B cell (primary cell): ENCODE measurements around the gene MAPK8. TPM values are rescaled to one million over a fixed set of nuclear protein-coding genes. Genes with fewer than 3 reads are reported as not detected.

ENCODE experiments used
- ATAC-seq: fragments of 200-7000 bp; cut with Tn5 transposase; one replicate; pipeline ENCODE4 v1.10.0; 2021; ENCODE audit warnings: low read depth, mild to moderate bottlenecking, moderate number of reproducible peaks, moderate library complexity
- CTCF ChIA-PET: fragments of 350-600 bp; sonication (Branson Sonifier 250); formaldehyde crosslinking; loops from one replicate; lab custom pipeline; 2021; ENCODE audit warnings: antibody characterized with exemption, inconsistent platforms; lab: Charles Lee
- POLR2A ChIA-PET: fragments of 350-600 bp; sonication (Branson Sonifier 250); formaldehyde crosslinking; loops from one replicate; lab custom pipeline; 2021; ENCODE audit warnings: antibody characterized with exemption; lab: Charles Lee
- DNase-seq: peaks from one replicate; pipeline ENCODE4 v3.0.0; 2013
- H2AFZ ChIP-seq: 2 replicates; pipeline ENCODE4 v1.6.1; 2012; ENCODE audit warnings: mild to moderate bottlenecking, low read depth, low read length; ENCODE audit not compliant: insufficient read depth, poor library complexity, severe bottlenecking
- H3K27ac ChIP-seq, 2 donors: 1 replicate in 1 of 2; 2 replicates in 1 of 2; pipeline ENCODE4 v1.5.1; 2012 to 2013; ENCODE audit warnings: low read length in 2 of 2, mild to moderate bottlenecking in 2 of 2, moderate library complexity in 1 of 2
- H3K27me3 ChIP-seq, 4 experiments: fragments of 200-600 bp in 1 of 4; sonication (generic) in 1 of 4; replicated peaks in 1 of 4; 1 replicate in 2 of 4; 2 replicates in 2 of 4; pipeline versions ENCODE4 v1.6.1 to v1.7.0; 2013 to 2016; ENCODE audit warnings: low read length in 3 of 4, mild to moderate bottlenecking in 2 of 4, mixed read lengths in 1 of 4, moderate library complexity in 1 of 4; ENCODE audit not compliant: insufficient read depth in 4 of 4, control insufficient read depth in 3 of 4; ENCODE audit errors: control extremely low read depth in 1 of 4
- H3K36me3 ChIP-seq, 2 experiments: replicated peaks in 1 of 2; 1 replicate in 1 of 2; 2 replicates in 1 of 2; pipeline versions ENCODE4 v1.6.1 to v1.7.1; 2013; ENCODE audit warnings: low read length in 1 of 2; ENCODE audit not compliant: insufficient read depth in 2 of 2, control insufficient read depth in 1 of 2; ENCODE audit errors: control extremely low read depth in 1 of 2, extremely low read depth in 1 of 2
- H3K4me1 ChIP-seq, 2 donors: fragments of 200-600 bp in 1 of 2; sonication (generic) in 1 of 2; 1 replicate in 1 of 2; 2 replicates in 1 of 2; pipeline versions ENCODE4 v1.5.1 to v1.6.1; 2013 to 2017; ENCODE audit warnings: low read length in 2 of 2; ENCODE audit not compliant: control insufficient read depth in 2 of 2, insufficient read depth in 2 of 2
- H3K4me2 ChIP-seq: replicated peaks from 2 replicates; pipeline ENCODE3; 2012; ENCODE audit warnings: mild to moderate bottlenecking, low read depth, low read length; ENCODE audit not compliant: poor library complexity, severe bottlenecking
- H3K4me3 ChIP-seq, 5 experiments: fragments of 200-600 bp in 1 of 5; sonication (generic) in 1 of 5; 1 replicate in 3 of 5; 2 replicates in 2 of 5; pipeline versions ENCODE4 v1.5.1 to v1.7.0; 2011 to 2016; ENCODE audit warnings: low read length in 4 of 5, mild to moderate bottlenecking in 4 of 5, low read depth in 2 of 5, control low read depth in 1 of 5, moderate library complexity in 1 of 5; ENCODE audit not compliant: insufficient read depth in 1 of 5; ENCODE audit errors: control extremely low read depth in 1 of 5, extremely low read depth in 1 of 5
- H3K79me2 ChIP-seq: fragments of 200-600 bp; sonication (generic); one replicate; pipeline ENCODE4 v1.6.0; 2016; ENCODE audit warnings: low read length; ENCODE audit not compliant: control insufficient read depth, insufficient read depth
- H3K9ac ChIP-seq: fragments of 200-600 bp; sonication (generic); 2 replicates; pipeline ENCODE4 v1.6.1; 2017; ENCODE audit warnings: mild to moderate bottlenecking, low read length, moderate library complexity
- H3K9me3 ChIP-seq, 3 donors: one replicate each; pipeline versions ENCODE4 v1.6.1 to v1.7.1; 2013; ENCODE audit warnings: low read length in 2 of 3; ENCODE audit not compliant: control insufficient read depth in 2 of 3, insufficient read depth in 1 of 3; ENCODE audit errors: control extremely low read depth in 1 of 3
- H4K20me1 ChIP-seq: 2 replicates; pipeline ENCODE4 v1.6.0; 2012; ENCODE audit warnings: mild to moderate bottlenecking, low read length; ENCODE audit not compliant: insufficient read depth, control insufficient read depth, poor library complexity, severe bottlenecking
- H3K27ac Mint-ChIP-seq: one replicate; pipeline ENCODE4 v1.8.0; 2021; ENCODE audit warnings: mixed read lengths
- H3K27me3 Mint-ChIP-seq: one replicate; pipeline ENCODE4 v1.8.0; 2021; ENCODE audit warnings: mixed read lengths
- H3K4me1 Mint-ChIP-seq: one replicate; pipeline ENCODE4 v1.8.0; 2021; ENCODE audit warnings: mixed read lengths
- H3K4me3 Mint-ChIP-seq: one replicate; pipeline ENCODE4 v1.8.0; 2021; ENCODE audit warnings: mixed read lengths
- H3K9me3 Mint-ChIP-seq: one replicate; pipeline ENCODE4 v1.8.0; 2022; ENCODE audit warnings: mixed read lengths; ENCODE audit not compliant: insufficient read depth
- CTCF ChIP-seq: fragments of 200-600 bp; IDR thresholded peaks from one replicate; pipeline ENCODE4 v1.8.0; 2022; ENCODE audit warnings: antibody characterized with exemption, mild to moderate bottlenecking
- EZH2 ChIP-seq: IDR thresholded peaks from 2 replicates; pipeline ENCODE4 v1.6.1; 2012; ENCODE audit warnings: borderline replicate concordance, low read depth, mild to moderate bottlenecking, moderate library complexity, low read length; ENCODE audit not compliant: insufficient read depth, poor library complexity, severe bottlenecking
- WGBS: methylation state at CpG from one replicate; pipeline ENCODE4 v1.1.5; 2013; ENCODE audit warnings: missing lambda C conversion rate; ENCODE audit not compliant: insufficient coverage; 5-methylcytosine and 5-hydroxymethylcytosine counted together
- intact Hi-C: fragments of 100-400 bp; cut with micrococcal nuclease; formaldehyde crosslinking; loops from one replicate; pipeline ENCODE4 v1.10.0; 2022
- polyA plus RNA-seq: library from polyadenylated mRNA; depleted of rRNA; stranded (reverse); fragments of >200 nt; gene quantifications from 2 replicates; pipeline ENCODE4 v1.2.3, GENCODE V29; 2012
- total RNA-seq, 2 donors: library from RNA; stranded (reverse); fragments of 120-200 nt in 1 of 2; gene quantifications; 1 replicate in 1 of 2; 2 replicates in 1 of 2; pipeline versions ENCODE4 v1.2.3 to v1.2.4, GENCODE V29; 2013 to 2022

Gene MAPK8
- total and polyA plus RNA-seq, 2 donors (not counting 1 experiment from before 2014, with no cell fraction given), result 13.7 to 40.0 TPM

GRCh38 chr10:48450233-48450740 lies 143.8 kb downstream of the MAPK8 start:
- H3K4me1 ChIP-seq, result no peaks in the 10 kb centered on the region
- Mint-ChIP-seq H3K4me3 (no peak overlapping the region), H3K27me3 (peaks cover 5% of the 10 kb centered on the region), H3K9me3 (no peaks in the 10 kb centered on the region), H3K4me1 (no peaks in the 10 kb centered on the region), H3K27ac (no peak overlapping the region)
- H3K79me2 ChIP-seq, result no peaks in the 10 kb centered on the region
- ChIA-PET CTCF (no interaction called here), POLR2A (no interaction called here)
- no peaks in the 10 kb centered on the region for H4K20me1 ChIP-seq
- no peak overlapping the region for H3K27ac ChIP-seq
- TF ChIP-seq CTCF (no peak), EZH2 (no peak)
- no peak overlapping the region for H2AFZ ChIP-seq
- H3K9ac ChIP-seq, result no peak overlapping the region
- DNase-seq (no peak), ATAC-seq (no peak)
- no peak overlapping the region for H3K4me2 ChIP-seq
- intact Hi-C loops, result no loop called here
- H3K4me3 ChIP-seq, result no peak overlapping the region
- no peaks in the 10 kb centered on the region for H3K9me3 ChIP-seq
- no peaks in the 10 kb centered on the region for H3K36me3 ChIP-seq
- H3K27me3 ChIP-seq, result no peaks in the 10 kb centered on the region
- WGBS, result 97% methylated on average over 49 of the region's 49 CpGs

- no peak overlapping the region for H2AFZ ChIP-seq
- H3K4me2 ChIP-seq, result no peak overlapping the region
- ATAC-seq, result no peak
- no peak overlapping the region for H3K27ac Mint-ChIP-seq
- intact Hi-C loops, result no loop called here
- DNase-seq, result no peak
- no peaks in the 10 kb centered on the region for H3K36me3 ChIP-seq
- no peaks in the 10 kb centered on the region for H3K4me1 Mint-ChIP-seq
- WGBS, result 85% methylated on average over 41 of the region's 43 CpGs
- no peaks in the 10 kb centered on the region for H4K20me1 ChIP-seq
- H3K9me3 ChIP-seq, result no peaks in the 10 kb centered on the region
- peaks cover 5% of the 10 kb centered on the region for H3K27me3 Mint-ChIP-seq
- no peak overlapping the region for H3K27ac ChIP-seq
- no peak overlapping the region for H3K9ac ChIP-seq
- TF ChIP-seq CTCF (no peak), EZH2 (no peak)
- CTCF ChIA-PET, result no interaction called here
- H3K79me2 ChIP-seq, result no peaks in the 10 kb centered on the region
- H3K4me1 ChIP-seq, result peaks cover 0 to under 1% of the 10 kb centered on the region in 2 donors
- H3K4me3 Mint-ChIP-seq, result no peak overlapping the region
- no peaks in the 10 kb centered on the region for H3K9me3 Mint-ChIP-seq
- POLR2A ChIA-PET, result no interaction called here
- no peaks in the 10 kb centered on the region for H3K27me3 ChIP-seq
- no peak overlapping the region for H3K4me3 ChIP-seq
Measured at GRCh38 chr10:48450741-48451466, 144.4 kb downstream of the MAPK8 start.
